GM12878 (cell line): ENCODE measurements around the gene QSOX2. TPM values are rescaled to one million over a fixed set of nuclear protein-coding genes. Genes with fewer than 3 reads are reported as not detected.
A peak's percentile ranks its signal among the peaks of the same experiment; 100 is the strongest.

Source experiments
- ATAC-seq: fragments of 200-7000 bp; cut with Tn5 transposase; 3 replicates; pipeline ENCODE4 v1.9.1; 2020; ENCODE audit warnings: mild to moderate bottlenecking, moderate library complexity
- BruUV-seq: library from RNA; stranded (reverse); fragments of 400-500 nt; replicated peaks from 2 replicates; lab custom pipeline; 2021; lab: Mats Ljungman, UMichigan
- CTCF ChIA-PET: fragments of 300-600 bp; sonication (Branson Sonifier 250); formaldehyde crosslinking; extraction: SDS; loops from one replicate; lab custom pipeline; 2021; ENCODE audit warnings: inconsistent platforms; lab: Yijun Ruan, JAX
- POLR2A ChIA-PET: fragments of 350-600 bp; formaldehyde crosslinking; extraction: SDS; loops from one replicate; lab custom pipeline; 2021; ENCODE audit warnings: inconsistent platforms; lab: Charles Lee
- RAD21 ChIA-PET: fragments of 300-600 bp; sonication (Branson Sonifier 250); formaldehyde crosslinking; loops from one replicate; lab custom pipeline; 2023; ENCODE audit warnings: antibody characterized with exemption; ENCODE audit not compliant: unreplicated experiment; lab: Charles Lee
- SMC1A ChIA-PET: fragments of 300-600 bp; sonication (Branson Sonifier 250); formaldehyde crosslinking; loops from one replicate; lab custom pipeline; 2023; ENCODE audit not compliant: unreplicated experiment, uncharacterized antibody; lab: Charles Lee
- DNase-seq: peaks from one replicate; pipeline ENCODE4 v3.0.0-alpha.2; 2011; ENCODE audit warnings: low read depth, low spot score
- FAIRE-seq: peaks from 3 replicates; lab custom pipeline; 2011; peaks lifted over from hg19 to GRCh38; lab: Jason Lieb, UNC
- H2AFZ ChIP-seq: 2 replicates; pipeline ENCODE4 v1.6.0; 2011; ENCODE audit warnings: low read depth, low read length, control low read depth; ENCODE audit not compliant: control insufficient read depth
- H3K27ac ChIP-seq: 2 replicates; pipeline ENCODE4 v1.5.1; 2011; ENCODE audit warnings: control low read depth; ENCODE audit not compliant: control insufficient read depth, insufficient read depth
- H3K27me3 ChIP-seq, 2 experiments: replicated peaks in 1 of 2; 2 replicates each; pipeline versions ENCODE4 v1.6.0 to v1.6.1; 2011; ENCODE audit warnings: low read length in 1 of 2; ENCODE audit not compliant: control insufficient read depth in 2 of 2, insufficient read depth in 2 of 2
- H3K36me3 ChIP-seq, 2 experiments: 2 replicates each; pipeline ENCODE4 v1.5.1; 2011; ENCODE audit warnings: low read length in 1 of 2; ENCODE audit not compliant: control insufficient read depth in 2 of 2, insufficient read depth in 2 of 2
- H3K4me1 ChIP-seq: 2 replicates; pipeline ENCODE4 v1.6.1; 2011; ENCODE audit warnings: mild to moderate bottlenecking, low read length, moderate library complexity, mixed read lengths; ENCODE audit not compliant: control insufficient read depth, insufficient read depth
- H3K4me2 ChIP-seq: 2 replicates; pipeline ENCODE4 v1.6.0; 2011; ENCODE audit warnings: control low read depth; ENCODE audit not compliant: control insufficient read depth, insufficient read depth
- H3K4me3 ChIP-seq: fragments of 200-600 bp; sonication (generic); 2 replicates; pipeline ENCODE4 v1.5.1; 2016
- H3K79me2 ChIP-seq: 2 replicates; pipeline ENCODE4 v1.6.0; 2011; ENCODE audit warnings: low read length; ENCODE audit not compliant: control insufficient read depth, insufficient read depth
- H3K9ac ChIP-seq: 2 replicates; pipeline ENCODE4 v1.8.0; 2011; ENCODE audit warnings: low read length, control low read depth, mixed read lengths; ENCODE audit not compliant: control insufficient read depth, insufficient read depth
- H3K9me3 ChIP-seq: replicated peaks from 3 replicates; pipeline ENCODE4 v1.5.1; 2011; ENCODE audit warnings: mild to moderate bottlenecking, low read length; ENCODE audit not compliant: control insufficient read depth, insufficient read depth
- H4K20me1 ChIP-seq: 2 replicates; pipeline ENCODE4 v1.6.0; 2011; ENCODE audit not compliant: control insufficient read depth, insufficient read depth
- BHLHE40 ChIP-seq, 2 experiments: fragments of 450-650 bp in 1 of 2; IDR thresholded peaks; 2 replicates each; pipeline ENCODE4 v1.6.1; 2011 to 2017; ENCODE audit warnings: low read depth in 2 of 2, borderline replicate concordance in 1 of 2, improper control_type of control experiment in 1 of 2, low read length in 1 of 2, mild to moderate bottlenecking in 1 of 2
- DPF2 ChIP-seq: fragments of 450-650 bp; IDR thresholded peaks from 2 replicates; pipeline ENCODE4 v1.6.1; 2017; ENCODE audit warnings: mild to moderate bottlenecking
- EED ChIP-seq: sonication (generic); IDR thresholded peaks from 2 replicates; pipeline ENCODE4 v1.6.1; 2016; ENCODE audit warnings: antibody characterized with exemption, low read depth
- IKZF1 ChIP-seq: fragments of 450-650 bp; conservative IDR thresholded peaks from 2 replicates; pipeline ENCODE4 v1.6.1; 2017; ENCODE audit warnings: antibody characterized with exemption, mild to moderate bottlenecking
- IKZF2 ChIP-seq, 2 experiments: fragments of 450-650 bp; IDR thresholded peaks; 2 replicates each; pipeline ENCODE4 v1.6.1; 2017; ENCODE audit warnings: mild to moderate bottlenecking in 2 of 2, moderate library complexity in 2 of 2
- MEF2A ChIP-seq: IDR thresholded peaks from 2 replicates; pipeline ENCODE4 v1.6.1; 2011; ENCODE audit warnings: low read depth, mild to moderate bottlenecking, low read length, moderate library complexity; ENCODE audit not compliant: insufficient read depth
- MEF2B ChIP-seq: fragments of 450-650 bp; IDR thresholded peaks from 2 replicates; pipeline ENCODE4 v1.6.1; 2018; ENCODE audit warnings: mild to moderate bottlenecking, moderate library complexity; ENCODE audit not compliant: partially characterized antibody, poor library complexity, severe bottlenecking
- RUNX3 ChIP-seq: IDR thresholded peaks from 2 replicates; pipeline ENCODE4 v1.6.1; 2012; ENCODE audit warnings: low read length, inconsistent platforms
- SPI1 ChIP-seq: IDR thresholded peaks from 2 replicates; pipeline ENCODE4 v1.6.1; 2011; ENCODE audit warnings: low read depth, mild to moderate bottlenecking, low read length, moderate library complexity, borderline replicate concordance; ENCODE audit not compliant: insufficient read depth
- TCF12 ChIP-seq: IDR thresholded peaks from 2 replicates; pipeline ENCODE4 v1.6.1; 2011; ENCODE audit warnings: low read depth, mild to moderate bottlenecking, low read length
- WGBS: methylation state at CpG from one replicate; pipeline ENCODE4 v1.1.6; 2016; ENCODE audit warnings: low lambda C conversion rate; ENCODE audit not compliant: insufficient replicate concordance, insufficient coverage; ENCODE audit errors: missing lambda C conversion rate; 5-methylcytosine and 5-hydroxymethylcytosine counted together
- in situ Hi-C: fragments of 300-500 bp; cut with MboI; formaldehyde crosslinking; loops from 9 replicates; pipeline ENCODE4 v1.14.3; 2018; ENCODE audit warnings: mixed read lengths
- intact Hi-C: fragments of 100-400 bp; cut with micrococcal nuclease; formaldehyde crosslinking; loops from one replicate; pipeline ENCODE4 v1.14.2; 2022; ENCODE audit not compliant: unreplicated experiment
- polyA plus RNA-seq, 11 experiments: library from polyadenylated mRNA; depleted of rRNA in 4 of 11; unstranded in 6 of 11; stranded (reverse) in 5 of 11; fragments of >200 nt; fragmentation: Nextera tagmentation in 4 of 11; fragmentation: Illumina TruSeq in 1 of 11; extraction: Ambion mirVana in 4 of 11; extraction: Trizol in 1 of 11; gene quantifications; 1 replicate in 1 of 11; 2 replicates in 10 of 11; pipeline versions ENCODE4 v1.2.1 to v1.2.3, GENCODE V29; 2011 to 2016; ENCODE audit warnings: inconsistent platforms in 2 of 11, missing spikeins in 2 of 11, low read depth in 1 of 11
- total RNA-seq, 4 experiments: library from RNA; depleted of rRNA in 3 of 4; stranded (reverse); fragments of >200 nt in 3 of 4; fragmentation: Illumina TruSeq in 1 of 4; extraction: Trizol in 1 of 4; gene quantifications; 2 replicates each; pipeline versions ENCODE4 v1.2.1 to v1.2.3, GENCODE V29; 2013 to 2021
- TF ChIP-seq, protein P1 (sequence below): fragments of 450-650 bp; IDR thresholded peaks from 2 replicates; pipeline ENCODE4 v1.6.1; 2014; ENCODE audit warnings: mild to moderate bottlenecking
- TF ChIP-seq, protein P2 (sequence below): IDR thresholded peaks from 2 replicates; pipeline ENCODE4 v1.6.1; 2011; ENCODE audit warnings: low read depth, low read length, improper control_type of control experiment, borderline replicate concordance
- TF ChIP-seq, protein P3 (sequence below): fragments of 450-650 bp; conservative IDR thresholded peaks from 2 replicates; pipeline ENCODE4 v1.6.1; 2017; ENCODE audit warnings: mild to moderate bottlenecking, moderate library complexity
- TF ChIP-seq, protein P4 (sequence below): IDR thresholded peaks from 2 replicates; pipeline ENCODE4 v1.6.1; 2012; ENCODE audit warnings: low read length, inconsistent platforms

The QSOX2 gene
- total and polyA plus RNA-seq, 10 of the 15 experiments (the other 5 are each of a cell fraction or from before 2014, with no cell fraction given) = 0.34 to 16.1 (median 8.2) TPM

DNA sequence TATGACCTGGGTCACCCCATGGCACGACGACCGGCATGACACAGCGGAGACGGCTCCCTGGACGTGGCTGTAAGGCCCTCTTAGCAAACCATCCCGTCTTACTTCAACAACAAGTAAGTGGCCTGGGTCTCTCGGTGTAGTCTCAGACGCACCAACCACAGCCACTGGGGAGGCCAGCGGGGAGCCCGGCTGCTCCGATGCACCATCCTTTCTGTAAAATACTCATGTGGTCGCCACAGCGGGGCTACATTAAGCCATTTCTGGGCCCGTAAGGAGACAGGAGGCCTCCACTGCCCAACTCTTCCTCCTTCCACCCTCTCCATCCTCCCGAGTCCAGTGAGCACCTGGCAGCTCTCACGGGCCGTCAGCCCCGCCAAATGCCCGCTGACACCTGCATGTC, 4.7 kb downstream of the QSOX2 start (continued):
- TF ChIP-seq, protein P1, sequence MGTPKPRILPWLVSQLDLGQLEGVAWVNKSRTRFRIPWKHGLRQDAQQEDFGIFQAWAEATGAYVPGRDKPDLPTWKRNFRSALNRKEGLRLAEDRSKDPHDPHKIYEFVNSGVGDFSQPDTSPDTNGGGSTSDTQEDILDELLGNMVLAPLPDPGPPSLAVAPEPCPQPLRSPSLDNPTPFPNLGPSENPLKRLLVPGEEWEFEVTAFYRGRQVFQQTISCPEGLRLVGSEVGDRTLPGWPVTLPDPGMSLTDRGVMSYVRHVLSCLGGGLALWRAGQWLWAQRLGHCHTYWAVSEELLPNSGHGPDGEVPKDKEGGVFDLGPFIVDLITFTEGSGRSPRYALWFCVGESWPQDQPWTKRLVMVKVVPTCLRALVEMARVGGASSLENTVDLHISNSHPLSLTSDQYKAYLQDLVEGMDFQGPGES = no peak

DNA sequence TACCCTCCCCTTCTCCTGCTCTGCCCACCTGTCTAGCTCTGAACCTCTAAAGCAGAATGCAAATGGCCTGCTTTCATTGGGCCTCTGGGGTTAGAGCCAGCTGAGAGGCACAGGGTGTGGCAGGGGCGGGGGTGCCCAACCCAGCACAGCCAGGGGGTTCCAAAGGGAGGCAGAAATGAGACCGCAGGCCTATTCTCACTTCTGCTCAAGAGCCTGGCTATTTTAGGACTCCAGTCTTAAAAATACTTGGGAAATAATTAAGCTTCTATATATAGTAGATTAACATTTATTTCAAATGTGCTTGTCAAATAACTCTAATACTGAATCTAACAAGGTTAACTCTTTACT, 5.7 kb downstream of the QSOX2 start:
- peaks cover 5 to 14% of the 10 kb centered on the region in 2 experiments; a peak in 3 of 4 replicates for H3K36me3 ChIP-seq
- no peak overlapping the region for H3K9ac ChIP-seq
- no peak for FAIRE-seq
- peak; percentile 23 for DNase-seq
- BruUV-seq = no TSS peak
- peaks cover 52% of the 10 kb centered on the region for H3K4me1 ChIP-seq
- peaks cover 4% of the 10 kb centered on the region; the same call in 1 of the 2 replicates for H4K20me1 ChIP-seq
- H3K79me2 ChIP-seq = peaks cover 64% of the 10 kb centered on the region
- H2AFZ ChIP-seq = no peak overlapping the region
- H3K4me3 ChIP-seq = 0 out of 2 replicates have a peak overlapping the region, but pooled peaks have one; percentile 10
- no peaks in the 10 kb centered on the region for H3K27me3 ChIP-seq
- peak; percentile 28 to 51; a peak in 2 of 4 replicates for TF ChIP-seq IKZF2 (IDR thresholded peaks at IDR 0.05)
- no peak for TF ChIP-seq TCF12
- TF ChIP-seq, protein P2, sequence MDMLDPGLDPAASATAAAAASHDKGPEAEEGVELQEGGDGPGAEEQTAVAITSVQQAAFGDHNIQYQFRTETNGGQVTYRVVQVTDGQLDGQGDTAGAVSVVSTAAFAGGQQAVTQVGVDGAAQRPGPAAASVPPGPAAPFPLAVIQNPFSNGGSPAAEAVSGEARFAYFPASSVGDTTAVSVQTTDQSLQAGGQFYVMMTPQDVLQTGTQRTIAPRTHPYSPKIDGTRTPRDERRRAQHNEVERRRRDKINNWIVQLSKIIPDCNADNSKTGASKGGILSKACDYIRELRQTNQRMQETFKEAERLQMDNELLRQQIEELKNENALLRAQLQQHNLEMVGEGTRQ = no peak
- 0 out of 2 replicates have a peak, but pooled peaks have one; percentile 31 for TF ChIP-seq IKZF1
- TF ChIP-seq SPI1 = peak; percentile 77; the same call in 1 of the 2 replicates
- TF ChIP-seq MEF2A = peak; percentile 81
- peak; percentile 73 for TF ChIP-seq MEF2B
- TF ChIP-seq EED = peak; percentile 39; the same call in 1 of the 2 replicates
- 0 out of 2 replicates have a peak, but pooled peaks have one; percentile 36 for TF ChIP-seq DPF2
- TF ChIP-seq, protein P3, sequence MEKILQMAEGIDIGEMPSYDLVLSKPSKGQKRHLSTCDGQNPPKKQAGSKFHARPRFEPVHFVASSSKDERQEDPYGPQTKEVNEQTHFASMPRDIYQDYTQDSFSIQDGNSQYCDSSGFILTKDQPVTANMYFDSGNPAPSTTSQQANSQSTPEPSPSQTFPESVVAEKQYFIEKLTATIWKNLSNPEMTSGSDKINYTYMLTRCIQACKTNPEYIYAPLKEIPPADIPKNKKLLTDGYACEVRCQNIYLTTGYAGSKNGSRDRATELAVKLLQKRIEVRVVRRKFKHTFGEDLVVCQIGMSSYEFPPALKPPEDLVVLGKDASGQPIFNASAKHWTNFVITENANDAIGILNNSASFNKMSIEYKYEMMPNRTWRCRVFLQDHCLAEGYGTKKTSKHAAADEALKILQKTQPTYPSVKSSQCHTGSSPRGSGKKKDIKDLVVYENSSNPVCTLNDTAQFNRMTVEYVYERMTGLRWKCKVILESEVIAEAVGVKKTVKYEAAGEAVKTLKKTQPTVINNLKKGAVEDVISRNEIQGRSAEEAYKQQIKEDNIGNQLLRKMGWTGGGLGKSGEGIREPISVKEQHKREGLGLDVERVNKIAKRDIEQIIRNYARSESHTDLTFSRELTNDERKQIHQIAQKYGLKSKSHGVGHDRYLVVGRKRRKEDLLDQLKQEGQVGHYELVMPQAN = no peak
- peak in 1 of 2 experiments; percentile 32; a peak in 1 of 4 replicates for TF ChIP-seq BHLHE40 (IDR thresholded peaks at IDR 0.05; ENCODE audit: borderline replicate concordance in 1 of 2, low read depth in 2 of 2, low read length in 1 of 2)
- TF ChIP-seq RUNX3 = peak; percentile 76
- TF ChIP-seq, protein P4, sequence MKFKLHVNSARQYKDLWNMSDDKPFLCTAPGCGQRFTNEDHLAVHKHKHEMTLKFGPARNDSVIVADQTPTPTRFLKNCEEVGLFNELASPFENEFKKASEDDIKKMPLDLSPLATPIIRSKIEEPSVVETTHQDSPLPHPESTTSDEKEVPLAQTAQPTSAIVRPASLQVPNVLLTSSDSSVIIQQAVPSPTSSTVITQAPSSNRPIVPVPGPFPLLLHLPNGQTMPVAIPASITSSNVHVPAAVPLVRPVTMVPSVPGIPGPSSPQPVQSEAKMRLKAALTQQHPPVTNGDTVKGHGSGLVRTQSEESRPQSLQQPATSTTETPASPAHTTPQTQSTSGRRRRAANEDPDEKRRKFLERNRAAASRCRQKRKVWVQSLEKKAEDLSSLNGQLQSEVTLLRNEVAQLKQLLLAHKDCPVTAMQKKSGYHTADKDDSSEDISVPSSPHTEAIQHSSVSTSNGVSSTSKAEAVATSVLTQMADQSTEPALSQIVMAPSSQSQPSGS = no peak
- WGBS = 3% methylated on average over 2 of the region's 2 CpGs
- intact Hi-C loops = no loop called here
- no peaks in the 10 kb centered on the region for H3K9me3 ChIP-seq
- SMC1A ChIA-PET = interaction anchor here (0.8 to 1.2 kb wide), 3 partner anchors 15 to 285 kb away, joined by 3 to 4 read pairs (median 3); no protein-coding TSS in a partner anchor
- in situ Hi-C loops = no loop called here
- RAD21 ChIA-PET = interaction anchor here (1.0 to 1.2 kb wide), 2 partner anchors 15 to 68 kb away, joined by 3 read pairs; no protein-coding TSS in a partner anchor
- peak overlapping the region; percentile 24 for H3K4me2 ChIP-seq
- POLR2A ChIA-PET = interaction anchor here (0.6 to 1.0 kb wide), 2 partner anchors 28 to 129 kb away, joined by 3 read pairs; no protein-coding TSS in a partner anchor
- CTCF ChIA-PET = interaction anchor here (0.6 to 1.8 kb wide), 6 partner anchors 12 to 1630 kb away, joined by 3 to 9 read pairs (median 4); no protein-coding TSS in a partner anchor
- peak; percentile 73 for ATAC-seq
- H3K27ac ChIP-seq = peak overlapping the region; percentile 57; the same call in 1 of the 2 replicates
